ENCODE data around the gene ABCA4. TPM values are rescaled to one million over a fixed set of nuclear protein-coding genes. Genes with fewer than 3 reads are reported as not detected.

The ABCA4 gene
- polyA plus RNA-seq, 1 donor, result 11.4 TPM

DNA sequence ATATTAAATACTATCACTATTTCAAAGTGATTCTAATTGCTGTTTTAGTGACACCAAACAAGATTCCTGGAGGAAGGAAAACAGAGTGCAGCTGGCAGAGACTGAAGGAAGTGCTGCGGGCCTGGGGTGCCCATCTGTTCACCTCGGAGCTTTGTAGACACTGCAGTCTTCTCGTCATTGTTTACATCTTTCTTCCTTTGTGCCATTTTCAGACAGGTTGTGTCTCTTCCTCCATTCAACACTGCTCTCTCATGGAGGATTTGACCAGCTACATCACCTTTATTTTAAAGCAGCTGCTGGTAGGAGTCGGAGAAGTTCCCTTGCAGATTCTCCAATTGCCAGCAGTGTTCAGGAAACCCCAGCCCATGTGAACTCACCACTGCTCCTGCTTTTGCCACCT lies 37.3 kb downstream of the ABCA4 start:
- DNase-seq, result no peak

DNA sequence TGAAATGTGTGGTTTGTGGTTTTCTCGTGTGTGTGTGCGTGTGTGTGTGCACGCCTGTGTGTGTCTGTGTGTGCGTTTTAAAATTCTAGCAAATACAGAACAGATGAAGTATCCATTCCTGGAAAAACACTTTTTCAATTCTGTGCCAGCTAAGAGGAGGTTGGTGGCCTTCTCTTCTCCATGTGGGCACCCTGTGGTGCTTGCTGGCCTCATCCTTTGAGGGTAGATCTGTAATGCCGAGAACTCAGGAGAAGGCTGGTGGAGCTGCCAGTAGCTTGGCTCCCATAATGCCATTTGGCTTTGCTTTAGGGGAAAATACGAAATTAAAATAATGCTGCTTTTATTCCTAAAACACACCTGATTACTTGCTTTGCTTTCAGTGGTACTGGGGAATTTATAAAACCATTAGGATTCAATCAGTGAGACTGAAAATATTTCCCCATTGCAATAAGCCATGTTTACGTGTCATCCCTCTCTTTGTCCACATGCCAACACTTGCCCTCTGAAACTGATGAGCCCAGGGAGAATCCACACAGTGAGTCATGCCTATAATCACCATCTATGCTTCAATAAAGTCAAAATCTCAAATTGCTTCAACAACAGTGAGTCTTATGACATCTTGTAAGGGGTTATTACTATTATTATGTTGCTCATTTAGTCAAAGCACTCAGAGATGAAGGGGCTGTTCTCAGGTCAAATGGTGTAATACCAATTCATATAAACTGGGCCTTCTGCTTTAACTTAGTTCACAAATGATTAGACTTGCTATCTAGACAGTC lies 39.2 kb downstream of the ABCA4 start:
- no peak for DNase-seq

DNA sequence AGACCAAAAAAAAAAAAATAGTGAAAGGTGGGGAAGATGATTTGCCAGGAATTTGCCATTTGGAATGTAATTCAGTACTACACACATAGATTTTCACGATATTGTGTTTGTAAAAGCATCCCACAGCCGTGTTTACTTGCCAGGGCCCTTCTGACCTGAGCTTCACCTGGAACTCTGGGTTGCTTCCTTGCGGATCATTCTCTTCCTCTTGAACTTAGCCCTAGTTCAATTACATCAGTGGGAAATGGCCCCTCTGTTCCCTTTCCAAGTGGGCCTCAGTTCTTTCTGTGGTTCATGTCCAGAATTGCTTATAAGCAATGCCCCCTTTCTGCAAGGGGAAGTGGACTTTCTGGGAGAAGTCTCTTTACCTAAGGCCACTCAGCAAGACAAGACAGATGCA lies 41.0 kb downstream of the ABCA4 start:
- DNase-seq, result no peak

GRCh38 chr1:94079080-94079940 lies 41.6 kb downstream of the ABCA4 start:
- DNase-seq, result peak; percentile 81

GRCh38 chr1:94072840-94073522 lies 48.0 kb downstream of the ABCA4 start:
- DNase-seq, result no peak

DNA sequence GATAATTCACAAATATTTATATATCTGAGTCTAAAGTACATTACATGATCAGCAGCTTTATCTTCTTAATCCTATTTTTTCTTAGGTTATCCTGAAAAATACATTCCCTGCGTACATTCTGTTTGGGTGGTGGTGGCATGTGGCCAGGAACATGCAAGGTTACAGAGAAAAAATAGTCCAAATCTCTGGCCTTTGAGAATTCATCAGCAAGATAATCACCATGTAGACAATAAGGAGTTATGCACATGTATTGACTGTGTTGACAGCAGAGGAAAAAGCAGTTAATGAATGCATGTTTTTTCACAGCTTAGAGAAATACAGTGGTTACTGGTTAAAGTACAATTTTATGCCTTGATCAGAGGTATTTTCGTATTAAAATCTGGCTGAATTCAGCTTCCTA lies 49.0 kb downstream of the ABCA4 start:
- DNase-seq, result no peak

DNA sequence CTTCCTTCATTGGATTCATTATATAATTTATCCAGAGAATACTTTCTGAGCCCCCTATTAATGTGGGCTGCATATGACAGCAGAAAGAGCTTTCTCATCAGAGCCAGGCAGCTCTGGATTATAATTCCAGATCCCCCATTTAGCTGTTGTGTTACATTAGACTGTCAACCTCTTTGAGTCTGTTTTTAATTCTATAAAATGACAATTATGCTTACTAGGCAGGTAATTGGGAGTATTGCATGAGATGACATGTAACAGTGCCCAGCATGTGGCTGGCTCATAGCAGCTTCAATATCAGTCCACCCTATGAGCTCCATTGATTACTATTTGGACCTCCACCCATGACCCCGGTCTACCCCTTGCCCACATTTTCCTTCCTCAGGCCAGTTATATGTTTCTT lies 49.6 kb downstream of the ABCA4 start:
- no peak for DNase-seq

GRCh38 chr1:94070865-94071264 lies 50.1 kb downstream of the ABCA4 start:
- DNase-seq, result no peak

DNA sequence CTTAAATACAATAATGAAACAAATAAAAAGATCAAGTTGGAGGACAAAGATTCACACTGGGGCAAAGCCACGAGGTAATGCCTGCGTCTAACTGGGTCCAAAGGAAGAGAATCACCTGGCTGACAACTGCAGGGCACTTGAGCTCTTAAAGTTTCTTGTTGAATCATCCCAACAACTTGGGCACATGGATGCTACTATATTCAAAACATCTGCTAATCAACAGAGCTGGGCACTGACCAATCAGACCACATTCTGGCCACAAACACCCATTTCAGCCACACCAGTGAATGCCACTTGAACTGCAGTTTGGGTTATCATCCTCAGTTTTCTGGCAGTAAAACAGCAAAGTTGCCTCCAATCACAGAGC lies 51.0 kb downstream of the ABCA4 start:
- DNase-seq, result no peak

DNA sequence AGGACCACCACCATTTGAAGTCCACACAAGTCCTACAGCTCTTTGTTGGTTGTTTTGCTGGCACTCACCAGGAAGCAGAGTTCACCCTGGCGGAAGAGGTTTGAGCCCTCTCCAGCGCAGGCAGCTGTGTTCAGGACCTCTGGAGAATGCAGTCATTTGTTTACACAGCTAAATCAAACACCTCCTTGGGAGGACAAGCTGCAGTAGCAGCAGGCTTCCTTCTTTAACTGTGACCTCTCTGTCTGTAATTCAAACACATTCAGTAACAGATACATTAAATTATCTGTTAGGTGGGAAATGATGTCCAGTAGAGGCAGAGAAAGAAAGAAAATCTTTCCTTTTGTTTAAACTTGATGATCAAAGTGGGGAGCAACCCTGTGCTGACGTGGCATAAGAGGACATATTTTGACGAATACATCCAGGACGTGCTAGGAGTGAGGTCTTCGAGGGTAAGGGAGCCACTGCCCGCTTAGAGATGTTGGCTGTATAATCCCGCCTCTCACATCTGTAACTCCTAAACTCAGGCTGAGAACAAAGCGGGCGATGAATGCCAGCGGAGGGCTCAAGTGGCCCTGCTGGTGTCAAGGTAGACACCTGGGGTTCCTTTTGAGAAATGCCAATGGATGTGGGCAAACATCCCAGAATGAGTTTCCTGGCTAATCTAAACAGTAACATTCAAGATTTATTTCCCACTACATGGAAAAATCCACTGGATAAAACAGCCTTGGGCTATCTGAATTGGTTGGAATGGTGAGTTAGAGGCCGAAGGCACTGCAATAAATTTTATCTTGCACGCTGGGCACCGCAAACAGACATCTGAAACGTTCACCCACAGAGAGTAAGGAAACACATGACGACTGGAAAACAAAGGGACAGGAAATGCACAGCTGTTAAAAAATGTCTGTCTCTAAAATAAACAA lies 51.7 kb downstream of the ABCA4 start:
- DNase-seq, result peak; percentile 68

DNA sequence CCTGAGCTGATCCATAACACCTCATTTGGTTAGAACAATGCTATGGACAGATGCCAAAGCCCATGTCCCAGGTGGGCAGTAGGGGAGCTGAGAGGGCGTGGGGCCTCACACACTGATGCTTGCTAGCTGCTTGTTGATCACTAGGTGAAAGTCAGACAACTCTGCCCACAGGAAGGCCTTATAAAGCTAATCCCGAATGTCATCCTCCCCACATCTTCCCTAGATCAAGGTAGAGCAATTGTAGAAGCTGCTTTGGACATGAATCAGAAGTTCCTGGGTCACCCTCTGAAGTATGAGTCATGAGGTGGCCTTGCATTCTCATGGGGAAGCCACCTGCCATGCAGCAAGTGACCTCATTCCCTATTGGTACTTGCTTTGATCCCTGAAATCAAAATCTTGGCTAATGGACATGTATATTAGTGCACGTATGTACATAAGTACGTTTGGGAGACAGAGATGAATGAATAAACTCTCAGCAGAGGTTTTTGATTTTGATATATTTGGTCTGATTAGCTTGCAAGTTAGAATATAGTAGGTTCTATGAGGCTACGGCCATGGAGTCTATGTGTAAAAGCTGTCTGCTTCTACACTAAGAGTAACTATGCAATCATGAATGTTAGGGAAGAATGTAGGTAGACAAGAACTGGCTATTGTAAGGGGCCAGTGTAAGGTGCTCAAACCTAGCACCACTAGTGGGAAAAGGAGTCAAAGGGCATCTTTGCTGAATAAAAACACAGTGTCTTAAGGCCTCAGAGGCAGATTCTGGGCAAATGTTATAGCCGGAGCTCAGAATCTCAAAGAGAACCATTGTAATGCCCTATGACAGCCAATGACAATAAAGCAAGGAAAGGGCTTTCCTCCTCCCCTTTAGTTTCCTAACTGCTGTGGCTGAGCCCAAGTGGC lies 52.6 kb downstream of the ABCA4 start:
- no peak for DNase-seq

GRCh38 chr1:94067196-94067595 lies 53.8 kb downstream of the ABCA4 start:
- DNase-seq, result no peak

- peak; percentile 87 for DNase-seq
Observed at GRCh38 chr1:94063379-94063778, 57.6 kb downstream of the ABCA4 start.

- DNase-seq, result peak; percentile 70
Observed at GRCh38 chr1:94061513-94062443, 59.2 kb downstream of the ABCA4 start.

DNA sequence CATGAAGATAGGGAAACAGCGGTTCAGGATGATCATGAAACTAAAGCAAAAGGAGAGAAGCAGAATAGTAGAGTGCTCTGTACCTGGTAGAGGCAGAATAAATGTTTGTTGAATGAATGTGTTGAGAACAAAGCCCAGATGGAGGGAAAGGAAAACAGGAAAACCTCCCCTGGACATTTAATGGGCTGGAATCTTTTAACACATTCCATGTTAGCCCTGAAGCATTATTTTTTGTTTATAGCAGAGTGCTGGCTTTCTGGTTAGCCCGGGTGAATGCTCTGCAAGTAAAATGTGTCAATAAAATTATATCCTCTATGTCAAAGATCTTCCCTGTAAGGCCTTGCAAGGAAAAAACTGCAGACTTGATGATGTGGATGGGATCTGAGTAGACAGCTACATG lies 60.2 kb downstream of the ABCA4 start:
- DNase-seq, result no peak

- no peak for DNase-seq
Observed at GRCh38 chr1:94058766-94059165, 62.2 kb downstream of the ABCA4 start.

DNA sequence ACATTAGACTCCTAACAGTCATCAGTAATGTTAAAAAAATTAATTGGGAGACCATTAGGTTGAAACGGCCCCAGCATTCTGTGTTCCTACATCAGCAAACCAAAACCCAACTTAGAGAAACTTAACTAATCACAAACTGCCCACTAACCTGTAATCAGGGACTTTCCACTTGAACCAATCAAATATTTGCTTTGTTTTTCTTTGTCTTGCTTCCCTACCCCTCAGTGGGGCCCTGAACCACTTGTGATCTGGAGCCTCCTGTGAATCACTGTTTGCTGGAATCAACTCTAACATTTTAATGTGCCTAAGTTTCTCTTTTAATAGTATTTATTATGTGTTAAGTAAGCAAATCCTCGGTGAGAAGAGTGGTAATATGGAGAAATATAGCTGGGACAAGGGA lies 64.0 kb downstream of the ABCA4 start:
- no peak for DNase-seq

DNA sequence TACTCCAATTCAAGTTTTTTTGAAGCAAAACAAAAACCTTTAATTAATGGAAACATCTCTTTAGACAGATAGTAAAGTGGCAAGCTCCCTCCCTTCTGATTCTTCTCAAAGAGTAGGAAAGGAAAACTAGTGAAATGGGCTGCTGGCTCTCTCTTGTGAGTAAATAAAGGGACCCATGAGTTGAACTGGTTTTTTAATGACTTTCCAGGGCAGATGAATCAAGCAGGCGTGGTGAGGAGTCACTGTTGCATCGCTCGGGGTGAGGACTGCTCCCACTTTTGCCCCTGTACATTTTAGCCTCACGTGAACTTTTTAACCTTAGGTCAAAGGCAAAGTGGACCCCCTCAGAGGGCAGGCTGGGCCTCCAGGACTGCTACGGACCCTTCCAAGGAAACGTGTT lies 64.8 kb downstream of the ABCA4 start:
- DNase-seq, result no peak

DNA sequence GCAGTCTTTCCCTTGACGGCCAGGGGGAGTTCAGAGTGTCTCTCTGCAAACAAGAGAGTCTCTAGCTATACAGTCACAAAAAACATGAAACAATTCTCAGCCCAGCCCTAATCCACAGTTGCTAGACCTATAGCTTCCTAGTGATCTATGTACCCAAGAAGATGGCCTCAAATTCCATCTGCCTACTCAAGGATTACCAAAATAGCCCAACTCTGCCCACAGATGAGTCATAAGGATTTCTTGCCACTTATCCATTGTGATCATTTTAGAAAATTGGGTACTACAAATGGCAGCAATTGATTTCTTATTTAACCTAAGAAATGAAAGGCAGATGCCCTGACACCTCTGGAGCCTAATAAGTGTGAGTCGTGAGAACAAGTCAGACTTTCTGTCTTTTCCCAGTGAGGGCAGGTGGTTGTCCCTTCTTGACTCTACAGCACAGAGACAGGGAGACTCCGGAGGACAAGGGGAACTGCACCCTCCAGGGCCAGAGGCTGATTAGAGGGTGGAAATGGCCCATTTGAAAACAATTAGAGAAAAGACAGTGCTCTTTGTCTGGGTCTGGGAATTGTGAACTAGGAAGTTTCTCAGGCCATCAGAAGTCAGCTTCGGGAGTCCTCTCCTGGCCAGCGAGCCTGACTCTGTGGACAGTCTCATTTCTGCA lies 65.4 kb downstream of the ABCA4 start:
- DNase-seq, result no peak
